Measurements from ENCODE around the gene MYH9. TPM values are rescaled to one million over a fixed set of nuclear protein-coding genes. Genes with fewer than 3 reads are reported as not detected.

Gene MYH9
- total RNA-seq, 1 experiment from 2014 or later: 323 TPM

- Histone ChIP-seq H3K4me1 (ENCODE audit: insufficient read depth, low read length, poor library complexity, severe bottlenecking) (peaks cover 3% of the 10 kb centered on the region), H3K4me3 (ENCODE audit: low read depth, low read length, poor library complexity, severe bottlenecking) (no peak overlapping the region), H3K9me3 (ENCODE audit: low read depth, low read length, poor library complexity, severe bottlenecking) (no peaks in the 10 kb centered on the region), H3K27me3 (replicated peaks; ENCODE audit: insufficient read depth, low read depth, low read length, poor library complexity) (no peaks in the 10 kb centered on the region), H3K27ac (ENCODE audit: low read depth, low read length, poor library complexity, severe bottlenecking) (no peak overlapping the region), H3K36me3 (ENCODE audit: insufficient read depth, low read length, poor library complexity, severe bottlenecking) (no peaks in the 10 kb centered on the region)
- no peak for TF ChIP-seq EZH2 (IDR thresholded peaks at IDR 0.05; ENCODE audit: borderline replicate concordance, low read depth, low read length, poor library complexity, severe bottlenecking)
- no peak for TF ChIP-seq CTCF (conservative IDR thresholded peaks at IDR 0.05; ENCODE audit: low read depth, low read length)
- CTCF ChIA-PET: no interaction called here
- DNase-seq (ENCODE audit: low spot score): no peak
- POLR2A ChIA-PET (ENCODE audit: low non-redundant PET): no interaction called here
- BruUV-seq (replicated peaks): no TSS peak
- intact Hi-C loops (cut with micrococcal nuclease; ENCODE audit: unreplicated experiment): no loop called here
Measured at GRCh38 chr22:36244522-36245391, 143.0 kb downstream of the MYH9 start.

GRCh38 chr22:36243986-36244385, 143.8 kb downstream of the MYH9 start:
- intact Hi-C loops (cut with micrococcal nuclease; ENCODE audit: unreplicated experiment): no loop called here
- ChIA-PET POLR2A (ENCODE audit: low non-redundant PET) (no interaction called here), CTCF (no interaction called here)
- no peak for DNase-seq (ENCODE audit: low spot score)
- Histone ChIP-seq H3K4me3 (ENCODE audit: low read depth, low read length, poor library complexity, severe bottlenecking) (no peak overlapping the region), H3K36me3 (ENCODE audit: insufficient read depth, low read length, poor library complexity, severe bottlenecking) (no peaks in the 10 kb centered on the region), H3K9me3 (ENCODE audit: low read depth, low read length, poor library complexity, severe bottlenecking) (no peaks in the 10 kb centered on the region), H3K4me1 (ENCODE audit: insufficient read depth, low read length, poor library complexity, severe bottlenecking) (peaks cover 5% of the 10 kb centered on the region), H3K27ac (ENCODE audit: low read depth, low read length, poor library complexity, severe bottlenecking) (no peak overlapping the region), H3K27me3 (replicated peaks; ENCODE audit: insufficient read depth, low read depth, low read length, poor library complexity) (no peaks in the 10 kb centered on the region)
- BruUV-seq (replicated peaks): no TSS peak
- TF ChIP-seq EZH2 (IDR thresholded peaks at IDR 0.05; ENCODE audit: borderline replicate concordance, low read depth, low read length, poor library complexity, severe bottlenecking): no peak
- no peak for TF ChIP-seq CTCF (conservative IDR thresholded peaks at IDR 0.05; ENCODE audit: low read depth, low read length)

GRCh38 chr22:36239401-36240171, 148.2 kb downstream of the MYH9 start, which contains the start of gene APOL2:
TSS of gene APOL2 (minus strand) at chr22:36239527. CDS start at chr22:36233162, 6,365 bp downstream.
- CTCF ChIA-PET: interaction anchor here (0.6 to 1.1 kb wide), 5 partner anchors 37 to 337 kb away, joined by 3 to 6 read pairs (median 4); no protein-coding TSS in a partner anchor
- TF ChIP-seq CTCF (conservative IDR thresholded peaks at IDR 0.05; ENCODE audit: low read depth, low read length) (peak; percentile 74), EZH2 (IDR thresholded peaks at IDR 0.05; ENCODE audit: borderline replicate concordance, low read depth, low read length, poor library complexity, severe bottlenecking) (no peak)
- no peaks in the 10 kb centered on the region for H3K27me3 ChIP-seq (replicated peaks; ENCODE audit: insufficient read depth, low read depth, low read length, poor library complexity)
- intact Hi-C loops (cut with micrococcal nuclease; ENCODE audit: unreplicated experiment): no loop called here
- peak within 1 kb of the TSS; percentile 60 for H3K4me3 ChIP-seq (ENCODE audit: low read depth, low read length, poor library complexity, severe bottlenecking)
- H3K4me1 ChIP-seq (ENCODE audit: insufficient read depth, low read length, poor library complexity, severe bottlenecking): peaks cover 18% of the 10 kb centered on the region
- H3K36me3 ChIP-seq (ENCODE audit: insufficient read depth, low read length, poor library complexity, severe bottlenecking): no peaks in the 10 kb centered on the region
- peak; percentile 96 for DNase-seq (ENCODE audit: low spot score)
- H3K9me3 ChIP-seq (ENCODE audit: low read depth, low read length, poor library complexity, severe bottlenecking): no peaks in the 10 kb centered on the region
- BruUV-seq (replicated peaks): no TSS peak
- H3K27ac ChIP-seq (ENCODE audit: low read depth, low read length, poor library complexity, severe bottlenecking): peak within 1 kb of the TSS; percentile 71
- POLR2A ChIA-PET (ENCODE audit: low non-redundant PET): interaction anchor here (0.5 kb wide), 1 partner anchor 879 kb away, joined by 3 read pairs; no protein-coding TSS in a partner anchor

All from A673 (cell line).